Thyroid gland (tissue), 4 donors: ENCODE measurements around the gene SFXN5.

Source experiments
- POLR2A ChIP-seq, 2 donors: fragments of 450-650 bp; IDR thresholded peaks; one replicate each; pipeline ENCODE4 v1.6.1; 2017; ENCODE audit warnings: antibody characterized with exemption in 2 of 2, mild to moderate bottlenecking in 2 of 2, moderate library complexity in 1 of 2
- TF ChIP-seq, protein P1 (sequence below), 6 experiments: fragments of 200-600 bp in 3 of 6; fragments of 450-650 bp in 3 of 6; sonication (generic) in 3 of 6; IDR thresholded peaks; one replicate each; pipeline ENCODE4 v1.5.1; 2016 to 2019; ENCODE audit warnings: antibody characterized with exemption in 6 of 6, mild to moderate bottlenecking in 2 of 6, inconsistent platforms in 1 of 6, moderate library complexity in 1 of 6

DNA sequence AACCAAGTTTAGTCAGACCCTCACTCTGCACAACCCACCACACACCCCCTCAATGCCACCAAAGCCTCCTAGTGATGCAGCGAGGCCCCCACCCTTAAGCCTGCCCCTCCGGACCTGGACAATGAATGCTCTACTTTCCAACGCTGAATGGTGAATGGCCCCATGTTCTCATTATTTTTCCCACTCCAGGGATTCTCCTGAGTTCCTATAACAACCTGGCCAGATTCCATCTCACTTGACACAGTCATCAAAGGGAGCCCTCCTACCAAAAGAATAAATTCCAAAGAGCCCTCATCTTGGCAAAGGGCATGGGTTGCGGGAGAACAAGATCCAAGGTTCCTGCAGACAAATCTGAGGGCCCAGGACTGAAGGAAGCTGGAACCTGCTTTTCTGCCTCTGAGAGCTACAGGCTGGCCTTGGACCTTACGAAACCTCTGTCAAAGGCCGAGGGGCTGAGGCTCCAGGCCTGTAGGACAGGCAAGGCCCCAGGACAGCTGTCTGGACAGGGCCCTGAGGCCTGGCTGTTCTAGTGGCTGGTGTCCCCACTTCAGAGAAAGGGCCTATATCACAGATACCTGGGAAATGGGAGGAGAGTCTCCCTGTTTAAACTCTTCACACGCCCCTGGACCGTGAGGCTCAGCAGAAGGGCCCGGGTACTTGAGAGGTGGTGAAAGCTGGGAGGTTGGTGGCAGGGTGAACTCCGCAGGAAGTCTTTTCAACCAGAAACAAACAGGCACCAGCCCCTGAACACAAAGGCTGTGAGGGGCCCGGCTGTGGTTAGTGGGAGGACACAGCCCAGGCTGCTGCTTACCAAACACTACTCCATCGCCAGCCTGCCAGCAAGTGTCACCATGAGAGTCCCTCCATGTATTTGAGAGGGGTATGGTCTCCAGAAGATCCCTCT is 27.3 kb downstream of the SFXN5 start:
- TF ChIP-seq, protein P1, sequence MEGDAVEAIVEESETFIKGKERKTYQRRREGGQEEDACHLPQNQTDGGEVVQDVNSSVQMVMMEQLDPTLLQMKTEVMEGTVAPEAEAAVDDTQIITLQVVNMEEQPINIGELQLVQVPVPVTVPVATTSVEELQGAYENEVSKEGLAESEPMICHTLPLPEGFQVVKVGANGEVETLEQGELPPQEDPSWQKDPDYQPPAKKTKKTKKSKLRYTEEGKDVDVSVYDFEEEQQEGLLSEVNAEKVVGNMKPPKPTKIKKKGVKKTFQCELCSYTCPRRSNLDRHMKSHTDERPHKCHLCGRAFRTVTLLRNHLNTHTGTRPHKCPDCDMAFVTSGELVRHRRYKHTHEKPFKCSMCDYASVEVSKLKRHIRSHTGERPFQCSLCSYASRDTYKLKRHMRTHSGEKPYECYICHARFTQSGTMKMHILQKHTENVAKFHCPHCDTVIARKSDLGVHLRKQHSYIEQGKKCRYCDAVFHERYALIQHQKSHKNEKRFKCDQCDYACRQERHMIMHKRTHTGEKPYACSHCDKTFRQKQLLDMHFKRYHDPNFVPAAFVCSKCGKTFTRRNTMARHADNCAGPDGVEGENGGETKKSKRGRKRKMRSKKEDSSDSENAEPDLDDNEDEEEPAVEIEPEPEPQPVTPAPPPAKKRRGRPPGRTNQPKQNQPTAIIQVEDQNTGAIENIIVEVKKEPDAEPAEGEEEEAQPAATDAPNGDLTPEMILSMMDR (IDR thresholded peaks at IDR 0.05): no peak
- no peak for TF ChIP-seq POLR2A (IDR thresholded peaks at IDR 0.05)
